Smooth muscle cell (in vitro differentiated cells): ENCODE data around the gene KLC3. TPM values are rescaled to one million over a fixed set of nuclear protein-coding genes. Genes with fewer than 3 reads are reported as not detected.

ENCODE experiments used
- DNase-seq: peaks from one replicate; lab custom pipeline; 2025; ENCODE audit not compliant: unreplicated experiment; lab: John Stamatoyannopoulos, UW
- H2AFZ ChIP-seq: fragments of 200-600 bp; sonication (generic); 2 replicates; pipeline ENCODE4 v1.6.0; 2016; ENCODE audit warnings: antibody characterized with exemption, low read depth, mild to moderate bottlenecking
- H3F3A ChIP-seq: fragments of 200-600 bp; sonication (generic); 2 replicates; pipeline ENCODE4 v1.6.0; 2017; ENCODE audit warnings: antibody characterized with exemption, low read depth
- H3K27ac ChIP-seq: fragments of 200-600 bp; sonication (generic); 2 replicates; pipeline ENCODE4 v1.5.1; 2016; ENCODE audit warnings: low read depth, mild to moderate bottlenecking
- H3K27me3 ChIP-seq: fragments of 200-600 bp; sonication (generic); 2 replicates; pipeline ENCODE4 v1.6.1; 2016; ENCODE audit warnings: low read depth, mild to moderate bottlenecking
- H3K36me3 ChIP-seq: fragments of 200-600 bp; sonication (generic); 2 replicates; pipeline ENCODE4 v1.5.1; 2016; ENCODE audit warnings: low read depth
- H3K4me1 ChIP-seq: fragments of 200-600 bp; sonication (generic); 2 replicates; pipeline ENCODE4 v1.5.1; 2016; ENCODE audit warnings: low read depth
- H3K4me2 ChIP-seq: fragments of 200-600 bp; sonication (generic); 2 replicates; pipeline ENCODE4 v1.6.0; 2016; ENCODE audit warnings: mild to moderate bottlenecking
- H3K4me3 ChIP-seq: fragments of 200-600 bp; sonication (generic); 2 replicates; pipeline ENCODE4 v1.5.1; 2016; ENCODE audit warnings: mild to moderate bottlenecking
- H3K79me2 ChIP-seq: fragments of 200-600 bp; sonication (generic); 2 replicates; pipeline ENCODE4 v1.6.0; 2016; ENCODE audit warnings: low read depth, mild to moderate bottlenecking
- H3K9ac ChIP-seq: fragments of 200-600 bp; sonication (generic); 2 replicates; pipeline ENCODE4 v1.6.0; 2016; ENCODE audit warnings: low read depth
- H3K9me3 ChIP-seq: fragments of 200-600 bp; sonication (generic); replicated peaks from 2 replicates; pipeline ENCODE4 v1.5.1; 2016; ENCODE audit warnings: low read depth
- H4K20me1 ChIP-seq: fragments of 200-600 bp; sonication (generic); 2 replicates; pipeline ENCODE4 v1.6.0; 2016; ENCODE audit warnings: low read depth
- CTCF ChIP-seq: fragments of 200-600 bp; sonication (generic); IDR thresholded peaks from 2 replicates; pipeline ENCODE4 v1.5.1; 2017; ENCODE audit warnings: borderline replicate concordance, mild to moderate bottlenecking, antibody characterized with exemption; ENCODE audit not compliant: insufficient read depth, poor library complexity, severe bottlenecking
- WGBS: methylation state at CpG from one replicate; pipeline ENCODE4 v1.1.7; 2016; ENCODE audit warnings: low lambda C conversion rate; 5-methylcytosine and 5-hydroxymethylcytosine counted together
- polyA plus RNA-seq: library from polyadenylated mRNA; unstranded; fragments of >200 nt; fragmentation: Nextera tagmentation; extraction: Ambion mirVana; gene quantifications from 2 replicates; pipeline ENCODE4 v1.2.1, GENCODE V29; 2016
- total RNA-seq: library from RNA; depleted of rRNA; stranded (reverse); fragments of >200 nt; gene quantifications from 2 replicates; pipeline ENCODE4 v1.2.3, GENCODE V29; 2014

The KLC3 gene
- total and polyA plus RNA-seq, 2 experiments from 2014 or later, result 4.8 to 6.3 TPM

GRCh38 chr19:45395821-45396617 lies 55.5 kb downstream of the KLC3 start:
- DNase-seq, result no peak
- WGBS, result 83% methylated on average over 48 of the region's 59 CpGs
- Histone ChIP-seq H3K27ac (no peak overlapping the region), H3K9me3 (no peaks in the 10 kb centered on the region), H3F3A (no peaks in the 10 kb centered on the region), H3K4me2 (no peak overlapping the region), H3K9ac (no peak overlapping the region), H3K79me2 (no peaks in the 10 kb centered on the region), H3K27me3 (no peaks in the 10 kb centered on the region), H3K4me1 (no peaks in the 10 kb centered on the region), H2AFZ (no peak overlapping the region), H3K36me3 (no peaks in the 10 kb centered on the region), H4K20me1 (peaks cover 64% of the 10 kb centered on the region), H3K4me3 (no peak overlapping the region)
- no peak for TF ChIP-seq CTCF

- H3K27me3 ChIP-seq, result no peaks in the 10 kb centered on the region
- TF ChIP-seq CTCF, result no peak
- DNase-seq, result no peak
- H3F3A ChIP-seq, result peaks cover 4% of the 10 kb centered on the region
- no peak overlapping the region for H3K4me3 ChIP-seq
- no peaks in the 10 kb centered on the region for H3K9me3 ChIP-seq
- H3K79me2 ChIP-seq, result no peaks in the 10 kb centered on the region
- H3K4me1 ChIP-seq, result peaks cover 10% of the 10 kb centered on the region
- no peak overlapping the region for H2AFZ ChIP-seq
- no peaks in the 10 kb centered on the region for H3K36me3 ChIP-seq
- peaks cover 80% of the 10 kb centered on the region for H4K20me1 ChIP-seq
- WGBS, result 79% methylated on average over 6 of the region's 6 CpGs
- H3K4me2 ChIP-seq, result no peak overlapping the region
- H3K27ac ChIP-seq, result no peak overlapping the region
- no peak overlapping the region for H3K9ac ChIP-seq
Observed at GRCh38 chr19:45400192-45400591, 59.6 kb downstream of the KLC3 start.

Other genes with a start within 250 kb of the KLC3 start
- 11.7 and 19.2 TPM in 2 replicates for gene PPP1R37, start 247.6 kb upstream of the KLC3 start, total RNA-seq
- 8.2 and 8.7 TPM in 2 replicates for gene PPP1R37, start 247.6 kb upstream of the KLC3 start, polyA plus RNA-seq
- 1.1 and 1.6 TPM in 2 replicates for gene NKPD1, start 179.8 kb upstream of the KLC3 start, total RNA-seq
- 0.13 and 1.1 TPM in 2 replicates for gene NKPD1, start 179.8 kb upstream of the KLC3 start, polyA plus RNA-seq
- 6.0 and 10.2 TPM in 2 replicates for gene TRAPPC6A, start 162.5 kb upstream of the KLC3 start, total RNA-seq
- gene TRAPPC6A, start 162.5 kb upstream of the KLC3 start, polyA plus RNA-seq, result 31.0 and 32.2 TPM in 2 replicates
- 3.5 and 5.5 TPM in 2 replicates for gene BLOC1S3, start 162.0 kb upstream of the KLC3 start, total RNA-seq
- 7.7 and 14.5 TPM in 2 replicates for gene BLOC1S3, start 162.0 kb upstream of the KLC3 start, polyA plus RNA-seq
- gene EXOC3L2, start 95.3 kb upstream of the KLC3 start, total RNA-seq, result 0.76 and 1.8 TPM in 2 replicates
- 6.0 and 7.5 TPM in 2 replicates for gene EXOC3L2, start 95.3 kb upstream of the KLC3 start, polyA plus RNA-seq
- gene MARK4, start 89.5 kb upstream of the KLC3 start, total RNA-seq, result 20.0 and 23.0 TPM in 2 replicates
- gene MARK4, start 89.5 kb upstream of the KLC3 start, polyA plus RNA-seq, result 15.6 and 21.9 TPM in 2 replicates
- gene CKM, start 17.9 kb upstream of the KLC3 start, total RNA-seq, result not detected in 2 replicates
- 0.31 TPM in 1 of 2 replicates, not detected in the other for gene CKM, start 17.9 kb upstream of the KLC3 start, polyA plus RNA-seq
- gene ERCC2, start 29.8 kb downstream of the KLC3 start, total RNA-seq, result 12.8 and 13.4 TPM in 2 replicates
- 5.7 and 14.6 TPM in 2 replicates for gene ERCC2, start 29.8 kb downstream of the KLC3 start, polyA plus RNA-seq
- 26.3 and 66.4 TPM in 2 replicates for gene PPP1R13L, start 64.3 kb downstream of the KLC3 start, total RNA-seq
- gene PPP1R13L, start 64.3 kb downstream of the KLC3 start, polyA plus RNA-seq, result 28.1 and 77.1 TPM in 2 replicates
- gene POLR1G, start 65.9 kb downstream of the KLC3 start, total RNA-seq, result 1.4 and 1.6 TPM in 2 replicates
- 2.7 and 3.9 TPM in 2 replicates for gene POLR1G, start 65.9 kb downstream of the KLC3 start, polyA plus RNA-seq
- 60.8 and 72.6 TPM in 2 replicates for gene ERCC1, start 83.2 kb downstream of the KLC3 start, total RNA-seq
- gene ERCC1, start 83.2 kb downstream of the KLC3 start, polyA plus RNA-seq, result 81.5 and 90.4 TPM in 2 replicates
- 171 and 186 TPM in 2 replicates for gene FOSB, start 127.2 kb downstream of the KLC3 start, total RNA-seq
- gene FOSB, start 127.2 kb downstream of the KLC3 start, polyA plus RNA-seq, result 178 and 299 TPM in 2 replicates
- gene RTN2, start 156.3 kb downstream of the KLC3 start, total RNA-seq, result 6.3 and 20.5 TPM in 2 replicates
- gene RTN2, start 156.3 kb downstream of the KLC3 start, polyA plus RNA-seq, result 24.4 and 28.0 TPM in 2 replicates
- 0.58 TPM in 1 of 2 replicates, not detected in the other for gene PPM1N, start 157.7 kb downstream of the KLC3 start, total RNA-seq
- 0.16 and 1.3 TPM in 2 replicates for gene PPM1N, start 157.7 kb downstream of the KLC3 start, polyA plus RNA-seq
- 75.8 and 83.8 TPM in 2 replicates for gene VASP, start 166.7 kb downstream of the KLC3 start, total RNA-seq
- 73.6 and 107 TPM in 2 replicates for gene VASP, start 166.7 kb downstream of the KLC3 start, polyA plus RNA-seq
- gene OPA3, start 244.1 kb downstream of the KLC3 start, total RNA-seq, result 6.2 and 8.8 TPM in 2 replicates
- 10.3 and 13.3 TPM in 2 replicates for gene OPA3, start 244.1 kb downstream of the KLC3 start, polyA plus RNA-seq